C4-2B (cell line): Measurements from ENCODE around the gene TEAD4.

ENCODE experiments used
- ZFX ChIP-seq: fragments of 450-650 bp; IDR thresholded peaks from 2 replicates; pipeline ENCODE4 v1.6.1; 2017
- TF ChIP-seq, protein P1 (sequence below): fragments of 450-650 bp; conservative IDR thresholded peaks from 2 replicates; pipeline ENCODE4 v1.5.1; 2017; ENCODE audit warnings: mild to moderate bottlenecking

DNA sequence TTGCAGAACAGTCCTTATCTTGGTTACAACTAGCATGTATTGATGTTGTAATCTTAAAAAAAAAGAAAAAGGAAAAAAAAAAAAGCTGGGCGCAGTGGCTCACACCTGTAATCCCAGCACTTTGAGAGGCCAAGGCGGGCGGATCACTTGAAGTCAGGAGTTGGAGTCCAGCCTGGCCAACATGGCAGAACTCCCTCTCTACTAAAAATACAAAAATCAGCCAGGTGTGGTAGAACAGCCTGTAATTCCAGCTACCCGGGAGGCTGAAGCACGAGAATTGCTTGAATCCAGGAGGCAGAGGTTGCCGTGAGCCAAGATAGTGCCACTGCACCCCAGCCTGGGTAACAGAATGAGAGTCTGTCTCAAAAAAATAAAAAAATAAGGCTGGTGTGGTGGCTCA, 25.6 kb upstream of the TEAD4 start:
- TF ChIP-seq, protein P1, sequence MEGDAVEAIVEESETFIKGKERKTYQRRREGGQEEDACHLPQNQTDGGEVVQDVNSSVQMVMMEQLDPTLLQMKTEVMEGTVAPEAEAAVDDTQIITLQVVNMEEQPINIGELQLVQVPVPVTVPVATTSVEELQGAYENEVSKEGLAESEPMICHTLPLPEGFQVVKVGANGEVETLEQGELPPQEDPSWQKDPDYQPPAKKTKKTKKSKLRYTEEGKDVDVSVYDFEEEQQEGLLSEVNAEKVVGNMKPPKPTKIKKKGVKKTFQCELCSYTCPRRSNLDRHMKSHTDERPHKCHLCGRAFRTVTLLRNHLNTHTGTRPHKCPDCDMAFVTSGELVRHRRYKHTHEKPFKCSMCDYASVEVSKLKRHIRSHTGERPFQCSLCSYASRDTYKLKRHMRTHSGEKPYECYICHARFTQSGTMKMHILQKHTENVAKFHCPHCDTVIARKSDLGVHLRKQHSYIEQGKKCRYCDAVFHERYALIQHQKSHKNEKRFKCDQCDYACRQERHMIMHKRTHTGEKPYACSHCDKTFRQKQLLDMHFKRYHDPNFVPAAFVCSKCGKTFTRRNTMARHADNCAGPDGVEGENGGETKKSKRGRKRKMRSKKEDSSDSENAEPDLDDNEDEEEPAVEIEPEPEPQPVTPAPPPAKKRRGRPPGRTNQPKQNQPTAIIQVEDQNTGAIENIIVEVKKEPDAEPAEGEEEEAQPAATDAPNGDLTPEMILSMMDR: no peak
- TF ChIP-seq ZFX: no peak
